Mesodermal cell (in vitro differentiated cells): Measurements from ENCODE around the gene JPH2.

Experiments
- H3K27ac ChIP-seq: 2 replicates; pipeline ENCODE4 v1.7.0; 2013; ENCODE audit warnings: mild to moderate bottlenecking, low read depth, low read length, moderate library complexity; ENCODE audit not compliant: severe bottlenecking
- H3K36me3 ChIP-seq: 2 replicates; pipeline ENCODE4 v1.7.1; 2013; ENCODE audit warnings: mild to moderate bottlenecking, low read length, moderate library complexity; ENCODE audit not compliant: control insufficient read depth, insufficient read depth
- H3K4me1 ChIP-seq: one replicate; pipeline ENCODE4 v1.7.1; 2013; ENCODE audit warnings: mild to moderate bottlenecking, low read length; ENCODE audit not compliant: insufficient read depth, control insufficient read depth, poor library complexity, severe bottlenecking
- H3K4me3 ChIP-seq: 2 replicates; pipeline ENCODE4 v1.7.0; 2013; ENCODE audit warnings: low read length, control low read depth, mild to moderate bottlenecking; ENCODE audit not compliant: insufficient read depth, poor library complexity, severe bottlenecking; ENCODE audit errors: extremely low read depth
- H3K9me3 ChIP-seq: 2 replicates; pipeline ENCODE4 v1.7.1; 2013; ENCODE audit warnings: mild to moderate bottlenecking, low read length, moderate library complexity; ENCODE audit not compliant: control insufficient read depth
- WGBS, 2 experiments: methylation state at CpG; one replicate each; pipeline ENCODE4 v1.1.5; 2013; ENCODE audit warnings: missing lambda C conversion rate in 2 of 2; ENCODE audit not compliant: insufficient coverage in 2 of 2; 5-methylcytosine and 5-hydroxymethylcytosine counted together

The JPH2 gene

GRCh38 chr20:44067650-44068081, 119.3 kb downstream of the JPH2 start:
- H3K9me3 ChIP-seq = no peaks in the 10 kb centered on the region
- no peak overlapping the region for H3K4me3 ChIP-seq
- WGBS, 2 experiments = 88 to 92% methylated on average over 13 of the region's 15 CpGs
- no peaks in the 10 kb centered on the region for H3K4me1 ChIP-seq
- no peaks in the 10 kb centered on the region for H3K36me3 ChIP-seq
- no peak overlapping the region for H3K27ac ChIP-seq

GRCh38 chr20:44066645-44067606, 120.1 kb downstream of the JPH2 start:
- H3K4me3 ChIP-seq = no peak overlapping the region
- 93 to 96% methylated on average over 11 to 15 of the region's 15 CpGs for WGBS, 2 experiments
- no peaks in the 10 kb centered on the region for H3K9me3 ChIP-seq
- H3K27ac ChIP-seq = no peak overlapping the region
- no peaks in the 10 kb centered on the region for H3K36me3 ChIP-seq
- H3K4me1 ChIP-seq = no peaks in the 10 kb centered on the region

- no peaks in the 10 kb centered on the region for H3K36me3 ChIP-seq
- H3K4me1 ChIP-seq = no peaks in the 10 kb centered on the region
- H3K4me3 ChIP-seq = no peak overlapping the region
- WGBS, 2 experiments = 92 to 94% methylated on average over 12 to 15 of the region's 20 CpGs
- no peak overlapping the region for H3K27ac ChIP-seq
- no peaks in the 10 kb centered on the region for H3K9me3 ChIP-seq
These were observed 121.3 kb downstream of the JPH2 start for GRCh38 chr20:44065401-44066340.

- Histone ChIP-seq H3K4me1 (no peaks in the 10 kb centered on the region), H3K36me3 (no peaks in the 10 kb centered on the region), H3K4me3 (no peak overlapping the region), H3K27ac (no peak overlapping the region), H3K9me3 (no peaks in the 10 kb centered on the region)
- WGBS, 2 experiments = 90 to 95% methylated on average over 11 to 14 of the region's 17 CpGs
These were observed 122.2 kb downstream of the JPH2 start for GRCh38 chr20:44064501-44065400.
